Mucosa of descending colon (tissue), 3 donors: ENCODE data around the gene WIPF2. TPM values are rescaled to one million over a fixed set of nuclear protein-coding genes. Genes with fewer than 3 reads are reported as not detected.

ENCODE experiments used
- ATAC-seq: fragments of 200-7000 bp; cut with Tn5 transposase; one replicate; pipeline ENCODE4 v1.9.1; 2020; ENCODE audit warnings: mild to moderate bottlenecking, moderate library complexity
- DNase-seq, 3 donors: peaks; one replicate each; pipeline ENCODE4 v3.0.0-alpha.2; 2020
- H3K36me3 ChIP-seq: fragments of 200-600 bp; one replicate; pipeline ENCODE4 v1.8.0; 2021; ENCODE audit warnings: low read depth, mild to moderate bottlenecking
- H3K4me1 ChIP-seq: fragments of 200-600 bp; one replicate; pipeline ENCODE4 v1.8.0; 2021; ENCODE audit warnings: low read depth, mild to moderate bottlenecking
- H3K4me3 ChIP-seq: fragments of 200-600 bp; one replicate; pipeline ENCODE4 v1.8.0; 2021; ENCODE audit warnings: mild to moderate bottlenecking
- H3K9me3 ChIP-seq: fragments of 200-600 bp; one replicate; pipeline ENCODE4 v1.8.0; 2021; ENCODE audit warnings: mild to moderate bottlenecking
- CTCF ChIP-seq: fragments of 200-600 bp; IDR thresholded peaks from one replicate; pipeline ENCODE4 v1.8.0; 2022; ENCODE audit warnings: antibody characterized with exemption, mild to moderate bottlenecking
- intact Hi-C, 2 donors: fragments of 100-400 bp; cut with DNase I in 1 of 2; cut with micrococcal nuclease in 1 of 2; formaldehyde crosslinking; loops; one replicate each; pipeline versions ENCODE4 v1.11.0 to v1.11.1; 2022; cut with DNase I, micrococcal nuclease
- total RNA-seq, 3 donors: library from RNA; stranded (reverse); fragmentation: NEBNext Ultra II Directional in 2 of 3; extraction: Animal tissue kit (Norgen Biotek cat#: 25700) in 2 of 3; gene quantifications; one replicate each; pipeline versions ENCODE4 v1.2.1 to v1.2.4, GENCODE V29; 2021 to 2023
- donor health status: DM: no; HTN: no; CAD: no; lungs with moderate emphysema.
- donor health status: DM: no; HTN: no; CAD: no.
- donor health status: DM: no; HTN: yes; CAD: no.

The WIPF2 gene
- total RNA-seq, 3 donors from 2014 or later, result 41.4 to 56.2 (median 42.8) TPM

GRCh38 chr17:40178660-40179059 lies 40.4 kb upstream of the WIPF2 start:
- H3K36me3 ChIP-seq, result no peaks in the 10 kb centered on the region
- DNase-seq, result peak in 1 of 3 donors; percentile 56
- TF ChIP-seq CTCF, result no peak
- H3K4me3 ChIP-seq, result peak overlapping the region; percentile 68
- intact Hi-C loops, result loop anchor here in 1 of 2 donors (10.0 kb wide), 1 partner anchor 144 kb away; no protein-coding TSS in a partner anchor
- H3K4me1 ChIP-seq, result peaks cover 32% of the 10 kb centered on the region
- H3K9me3 ChIP-seq, result no peaks in the 10 kb centered on the region
- no peak for ATAC-seq

- Histone ChIP-seq H3K9me3 (no peaks in the 10 kb centered on the region), H3K4me3 (no peak overlapping the region), H3K36me3 (no peaks in the 10 kb centered on the region), H3K4me1 (peaks cover 40% of the 10 kb centered on the region)
- DNase-seq, result peak in 1 of 3 donors; percentile 38
- peak; percentile 8 for ATAC-seq
- intact Hi-C loops, result loop anchor here in 1 of 2 donors (10.0 kb wide), 1 partner anchor 145 kb away; no protein-coding TSS in a partner anchor
- no peak for TF ChIP-seq CTCF
These were observed 39.0 kb upstream of the WIPF2 start for GRCh38 chr17:40179923-40180659.

- peak; percentile 70 for ATAC-seq
These were observed 38.4 kb upstream of the WIPF2 start for GRCh38 chr17:40180694-40181093.

GRCh38 chr17:40181205-40181604 lies 37.9 kb upstream of the WIPF2 start:
- DNase-seq (peak in 2 of 3 donors; percentile 37 to 51), ATAC-seq (no peak)
- Histone ChIP-seq H3K4me3 (no peak overlapping the region), H3K36me3 (no peaks in the 10 kb centered on the region), H3K4me1 (peaks cover 35% of the 10 kb centered on the region), H3K9me3 (no peaks in the 10 kb centered on the region)
- intact Hi-C loops, result no loop called here
- no peak for TF ChIP-seq CTCF

More at GRCh38 chr17:40180694-40181093, 38.4 kb upstream of the WIPF2 start:
- Histone ChIP-seq H3K36me3 (no peaks in the 10 kb centered on the region), H3K4me1 (peaks cover 40% of the 10 kb centered on the region), H3K4me3 (no peak overlapping the region), H3K9me3 (no peaks in the 10 kb centered on the region)
- DNase-seq, result peak; percentile 94 to 95 (median 94)
- intact Hi-C loops, result no loop called here
- no peak for TF ChIP-seq CTCF

GRCh38 chr17:40182606-40183005 lies 36.5 kb upstream of the WIPF2 start:
- no peaks in the 10 kb centered on the region for H3K9me3 ChIP-seq
- DNase-seq, result no peak
- peaks cover 28% of the 10 kb centered on the region for H3K4me1 ChIP-seq
- intact Hi-C loops, result no loop called here
- no peaks in the 10 kb centered on the region for H3K36me3 ChIP-seq
- no peak for TF ChIP-seq CTCF
- H3K4me3 ChIP-seq, result no peak overlapping the region
- ATAC-seq, result no peak
